HG03342 (cell line): ENCODE results near the gene SOCS4.
A peak's percentile ranks its signal among the peaks of the same experiment; 100 is the strongest.
"Not testable (repeated sequence)": the region's sequence is repeated elsewhere in the genome, so short reads cannot be mapped to it uniquely, and the experiment has no call there.

Experiments used
- ATAC-seq: cut with Tn5 transposase; IDR thresholded peaks from one replicate; pipeline ENCODE4 v1.9.1; 2021; ENCODE audit warnings: mild to moderate bottlenecking, moderate library complexity; ENCODE audit not compliant: unreplicated experiment

SOCS4 gene

DNA sequence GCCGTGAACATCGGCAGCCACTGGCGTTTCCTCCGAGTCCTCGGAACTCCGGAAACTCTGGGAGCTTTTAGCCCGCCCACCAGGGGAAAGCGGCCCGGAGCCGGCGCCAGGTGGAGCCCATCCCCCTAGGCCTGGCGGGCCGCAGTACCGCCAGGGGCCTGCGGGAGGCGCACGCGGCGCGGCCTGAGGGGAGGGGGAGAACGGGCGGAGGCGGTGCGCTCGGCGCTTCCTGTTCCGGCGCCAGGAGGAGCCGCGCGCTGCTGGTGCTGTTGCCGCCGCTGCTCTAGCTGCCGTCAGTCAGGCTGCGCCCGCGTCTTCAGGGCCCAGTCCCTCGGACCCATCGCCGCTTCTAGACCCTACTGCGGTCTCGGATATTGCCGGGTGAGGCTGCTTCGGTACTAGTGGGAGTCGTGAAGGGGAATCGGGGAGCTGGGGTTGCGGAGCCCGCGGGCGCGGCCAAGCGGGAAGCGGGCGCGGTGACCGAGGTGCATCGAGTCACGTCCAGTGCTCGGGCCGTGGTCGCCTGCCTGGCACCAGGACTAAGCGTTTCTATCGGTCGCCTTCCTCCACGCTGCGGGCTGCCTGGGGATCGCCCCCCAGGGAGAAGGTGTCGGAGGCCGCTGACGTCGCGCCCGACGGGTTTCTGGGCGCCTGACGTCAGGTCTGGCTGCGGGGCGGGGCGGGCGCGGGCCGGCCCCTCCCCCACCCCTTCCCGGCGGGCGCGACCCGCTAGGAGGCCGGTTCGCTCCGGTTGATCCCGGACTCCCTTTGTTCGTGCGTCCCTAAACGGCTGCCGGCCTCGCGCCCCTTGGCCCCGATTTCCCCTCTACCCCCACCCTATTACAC lies 24.6 kb downstream of the SOCS4 start, which contains the start of gene MAPK1IP1L:
Gene MAPK1IP1L (plus strand): TSS at position 225 of the 846 bp plus-strand sequence. CDS start 10,037 bp downstream, outside the sequence.
- peak; percentile 86 for ATAC-seq

DNA sequence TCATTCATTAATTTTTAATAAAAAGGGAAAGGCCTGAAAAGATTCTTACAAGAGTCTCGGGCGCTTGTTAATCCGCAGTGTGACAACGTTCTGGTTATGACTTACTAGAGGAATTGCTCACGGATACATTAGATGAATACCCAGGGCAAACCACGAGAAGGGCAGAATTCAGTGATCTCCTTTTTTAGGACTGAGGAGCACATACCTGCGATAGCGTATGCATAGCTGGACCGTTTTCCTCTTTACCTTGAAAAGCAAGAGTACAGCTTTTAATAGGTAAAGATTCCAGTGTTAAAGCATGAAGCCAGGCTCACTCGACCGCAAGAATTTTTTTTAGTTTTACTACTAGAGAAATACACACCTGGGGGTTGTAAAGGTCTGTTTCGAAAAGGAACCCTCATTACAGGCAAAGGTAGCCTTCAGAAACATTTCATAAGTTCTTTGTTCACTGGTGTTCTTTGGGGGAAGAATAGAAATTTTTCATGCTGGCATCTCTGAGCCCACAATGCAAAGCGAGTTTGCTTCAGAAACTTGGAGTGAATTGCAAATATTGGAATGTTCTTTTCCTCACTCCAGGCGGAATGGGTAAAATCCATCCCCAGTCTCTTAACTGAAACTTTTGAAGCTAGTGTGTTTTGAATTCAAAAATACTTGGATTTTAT lies 25.4 kb downstream of the SOCS4 start:
- no peak for ATAC-seq

DNA sequence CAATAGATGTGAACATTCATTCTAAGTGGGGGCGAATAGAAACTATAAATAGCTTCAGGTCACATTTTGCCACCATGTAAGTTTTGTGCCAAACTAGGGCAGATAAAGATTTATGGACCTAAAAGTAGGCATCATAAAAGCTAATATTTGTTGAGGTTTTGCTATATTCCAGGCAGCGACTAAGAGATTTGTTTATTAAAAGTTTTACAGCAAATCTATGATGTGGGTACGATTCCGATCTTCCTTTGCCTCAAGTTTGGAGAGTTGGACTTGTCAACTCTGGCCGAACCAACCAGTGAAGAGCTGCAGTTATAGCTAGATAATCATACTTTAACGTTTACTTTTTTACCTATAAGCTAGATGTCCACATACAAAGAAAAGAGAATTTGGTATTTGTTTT lies 26.0 kb downstream of the SOCS4 start:
- ATAC-seq, result no peak

DNA sequence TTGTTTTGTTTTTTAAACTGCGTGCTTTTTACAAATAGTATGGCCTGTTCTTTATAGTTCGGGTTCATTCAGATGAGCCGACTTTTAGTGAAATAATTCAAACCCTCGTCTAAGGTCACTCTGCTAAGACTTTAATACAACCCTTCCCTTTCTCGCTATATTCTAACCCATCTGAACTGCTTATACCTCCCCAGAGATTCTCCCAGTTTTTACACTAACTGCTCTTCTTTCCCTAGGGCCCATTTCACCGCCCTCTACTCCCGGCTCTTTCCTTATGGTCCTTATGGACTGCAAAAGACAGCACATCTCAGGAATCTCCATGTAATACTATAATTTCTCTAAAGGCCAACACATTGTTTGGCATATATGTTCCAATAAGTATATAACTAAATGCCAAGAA lies 26.5 kb downstream of the SOCS4 start:
- ATAC-seq, result no peak

DNA sequence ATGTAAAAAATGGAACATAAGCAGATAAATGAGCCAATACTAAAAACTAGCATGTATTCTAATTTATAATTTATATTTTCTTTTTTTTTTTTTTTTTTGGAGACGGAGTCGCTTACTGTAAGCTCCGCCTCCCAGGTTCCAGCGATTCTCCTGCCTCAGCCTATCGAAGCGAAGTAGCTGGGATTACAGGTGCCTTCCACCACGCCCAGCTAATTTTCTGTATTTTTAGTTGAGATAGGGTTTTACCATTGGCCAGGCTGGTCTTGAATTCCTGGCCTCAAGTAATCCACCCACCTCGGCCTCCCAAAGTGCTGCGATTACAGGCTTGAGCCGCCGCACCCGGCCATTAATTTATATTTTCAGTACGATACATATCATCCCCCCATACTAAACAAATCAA lies 27.1 kb downstream of the SOCS4 start:
- no peak for ATAC-seq

DNA sequence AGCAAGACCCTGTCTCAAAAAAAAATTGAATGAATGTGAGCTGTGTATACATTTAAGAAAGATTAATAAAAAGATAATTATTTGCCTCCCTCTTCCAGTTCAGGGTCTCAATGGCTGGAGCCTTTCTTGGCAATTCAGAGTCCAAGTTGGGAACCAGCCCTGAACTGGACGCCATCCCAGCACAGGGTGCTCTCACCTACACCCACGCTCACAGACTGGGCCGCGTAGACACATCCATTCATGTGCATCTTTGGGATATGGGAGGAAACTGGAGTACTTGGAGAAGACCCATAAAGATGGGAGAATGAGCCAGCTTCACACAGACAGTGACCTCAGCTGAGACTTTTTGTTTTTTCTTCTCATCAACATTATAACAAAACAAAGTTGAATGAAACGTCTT lies 30.9 kb downstream of the SOCS4 start:
- ATAC-seq, result no peak

DNA sequence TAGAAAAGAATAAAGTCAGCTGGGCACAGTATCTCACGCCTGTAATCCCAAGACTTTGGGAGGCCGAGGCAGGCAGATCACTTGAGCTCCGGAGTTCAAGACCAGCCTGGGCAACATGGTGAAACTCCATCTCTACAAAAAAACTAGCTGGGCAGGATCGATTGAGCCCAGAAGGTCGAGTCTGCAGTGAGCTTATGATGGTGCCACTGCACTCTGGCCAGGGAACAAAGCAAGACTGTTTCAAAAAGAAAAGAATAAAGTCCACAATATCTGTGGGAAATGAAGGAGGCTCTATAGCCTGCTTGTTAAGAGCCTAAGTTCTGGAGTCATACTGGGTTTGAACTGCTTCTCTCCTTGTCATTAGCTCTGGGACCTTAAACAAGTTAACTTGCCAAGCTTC lies 32.3 kb downstream of the SOCS4 start:
- no peak for ATAC-seq

DNA sequence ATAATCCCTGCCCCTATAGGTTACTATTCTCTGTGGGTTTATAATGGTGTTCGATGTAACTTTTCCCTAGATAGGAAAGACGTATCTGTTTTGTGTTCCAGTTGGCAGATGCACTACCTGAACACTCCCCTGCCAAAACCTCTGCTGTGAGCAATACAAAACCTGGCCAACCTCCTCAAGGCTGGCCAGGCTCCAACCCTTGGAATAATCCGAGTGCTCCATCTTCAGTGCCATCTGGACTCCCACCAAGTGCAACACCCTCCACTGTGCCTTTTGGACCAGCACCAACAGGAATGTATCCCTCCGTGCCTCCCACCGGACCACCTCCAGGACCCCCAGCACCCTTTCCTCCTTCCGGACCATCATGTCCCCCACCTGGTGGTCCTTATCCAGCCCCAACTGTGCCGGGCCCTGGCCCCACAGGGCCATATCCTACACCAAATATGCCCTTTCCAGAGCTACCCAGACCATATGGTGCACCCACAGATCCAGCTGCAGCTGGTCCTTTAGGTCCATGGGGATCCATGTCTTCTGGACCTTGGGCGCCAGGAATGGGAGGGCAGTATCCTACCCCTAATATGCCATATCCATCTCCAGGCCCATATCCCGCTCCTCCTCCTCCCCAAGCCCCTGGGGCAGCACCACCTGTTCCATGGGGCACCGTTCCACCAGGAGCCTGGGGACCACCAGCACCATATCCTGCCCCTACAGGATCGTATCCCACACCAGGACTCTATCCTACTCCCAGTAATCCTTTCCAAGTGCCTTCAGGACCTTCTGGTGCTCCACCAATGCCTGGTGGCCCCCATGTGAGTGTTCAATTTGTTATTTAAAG lies 35.7 kb downstream of the SOCS4 start:
- no peak for ATAC-seq

DNA sequence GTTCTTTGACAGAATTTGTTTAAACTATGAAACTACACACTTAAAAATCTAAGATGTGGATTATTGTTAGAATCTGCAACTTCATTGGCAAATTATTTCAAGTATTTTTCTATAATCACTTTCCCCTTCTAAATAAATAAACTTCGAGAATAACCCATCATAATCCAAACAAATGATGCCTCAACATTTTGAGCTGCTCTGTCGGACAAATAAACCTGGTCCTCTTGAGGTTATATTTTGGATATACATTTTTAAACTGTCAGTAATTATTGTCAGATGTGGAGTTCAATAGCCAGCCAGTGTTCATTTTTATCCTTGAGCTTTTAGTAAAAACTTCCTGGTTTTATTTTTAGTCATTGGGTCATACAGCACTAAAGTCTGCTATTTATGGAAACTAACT lies 37.9 kb downstream of the SOCS4 start:
- not testable (repeated sequence) for ATAC-seq

DNA sequence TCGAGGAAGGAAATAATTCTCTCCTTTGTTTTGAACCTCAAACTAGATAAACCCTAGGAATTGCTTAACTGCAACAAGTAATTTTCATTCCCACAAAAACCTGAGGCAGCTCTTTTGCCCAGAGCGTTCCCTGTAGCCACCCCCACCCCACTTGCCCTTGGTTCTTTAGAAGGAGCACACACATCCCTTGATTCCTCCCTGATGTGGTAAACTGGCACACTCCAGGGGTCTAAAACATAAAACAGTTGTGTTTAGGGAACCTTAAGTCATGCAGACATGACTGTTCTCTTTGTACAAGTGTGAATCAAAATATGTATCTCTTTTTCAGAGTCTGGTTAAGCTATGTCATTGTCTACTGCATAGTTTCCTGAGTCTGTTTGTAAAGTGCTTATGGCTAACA lies 38.4 kb downstream of the SOCS4 start:
- no peak for ATAC-seq

DNA sequence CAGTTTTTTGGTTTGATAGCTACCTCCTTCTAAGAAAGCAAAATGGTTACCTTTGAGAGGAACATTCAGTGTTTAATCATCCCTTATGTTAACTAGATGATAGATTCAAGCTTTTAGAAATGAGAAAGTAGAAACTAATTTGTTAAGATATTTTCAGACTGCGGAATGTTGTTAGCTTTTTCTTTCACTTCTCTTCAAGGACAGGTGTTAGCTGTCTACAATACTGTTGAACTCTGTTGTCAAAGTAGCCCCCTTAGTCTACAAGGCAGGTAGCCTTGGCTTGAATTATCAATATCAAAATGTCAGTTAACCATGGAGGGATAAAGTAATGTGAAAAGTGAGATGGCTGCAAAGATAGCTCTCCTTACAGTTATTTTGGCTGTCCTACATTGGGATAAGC lies 39.2 kb downstream of the SOCS4 start:
- ATAC-seq, result no peak

DNA sequence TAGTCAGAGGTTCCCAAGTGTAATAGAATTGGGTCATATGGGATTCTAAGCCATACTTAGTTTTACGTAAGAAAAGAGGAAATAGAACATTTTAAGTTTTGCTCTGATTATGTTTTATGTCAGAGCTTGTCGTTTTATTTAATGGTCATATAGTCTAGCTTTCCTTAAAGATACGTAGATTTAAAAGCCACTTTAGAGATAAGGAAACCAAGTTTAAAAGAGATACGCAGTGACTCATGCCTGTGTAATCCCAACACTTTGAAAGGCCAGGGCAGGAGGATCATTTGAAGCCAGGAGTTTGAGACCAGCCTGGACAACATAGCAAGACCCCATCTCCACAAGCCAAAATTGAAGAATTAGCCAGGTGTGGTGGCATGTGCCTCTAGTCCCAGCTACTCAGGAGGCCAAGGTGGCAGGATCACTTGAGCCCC lies 44.0 kb downstream of the SOCS4 start:
- ATAC-seq, result no peak

DNA sequence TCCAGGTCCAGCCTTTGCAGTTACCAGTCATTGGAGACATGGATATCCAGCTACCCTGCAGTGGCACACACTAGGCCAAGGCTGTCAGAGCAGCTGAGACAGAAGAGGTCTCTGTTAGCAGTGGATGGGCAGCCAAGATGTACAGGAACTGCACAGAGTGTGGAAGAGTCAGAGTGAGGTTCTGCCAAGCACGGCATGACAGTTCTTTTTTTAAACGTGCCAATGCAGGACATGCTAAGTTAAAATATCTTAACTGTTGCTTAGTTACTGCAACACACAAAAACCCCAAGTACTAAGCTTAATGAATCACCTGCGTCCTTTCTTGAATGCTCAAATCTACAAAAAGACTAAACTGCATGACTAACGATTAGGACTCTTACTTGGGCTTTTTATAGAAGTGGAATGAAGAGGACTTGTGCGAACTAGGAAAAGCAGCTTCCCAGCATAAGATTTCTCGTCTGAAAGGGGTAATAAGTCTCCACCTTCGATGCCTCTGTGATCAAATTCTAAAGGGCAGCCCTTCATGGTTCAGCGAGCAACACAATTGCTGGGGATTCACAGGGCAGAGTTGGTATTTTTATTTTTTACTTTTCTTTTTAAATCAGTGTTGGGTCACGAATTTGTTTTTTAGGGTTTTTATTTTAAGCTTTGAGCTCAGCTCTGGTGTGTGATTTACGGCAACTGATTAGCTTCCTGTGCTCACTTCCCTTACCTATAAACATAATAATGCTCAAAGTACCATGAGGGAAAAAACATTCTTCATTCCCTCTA lies 45.0 kb downstream of the SOCS4 start:
- ATAC-seq, result peak; percentile 49

DNA sequence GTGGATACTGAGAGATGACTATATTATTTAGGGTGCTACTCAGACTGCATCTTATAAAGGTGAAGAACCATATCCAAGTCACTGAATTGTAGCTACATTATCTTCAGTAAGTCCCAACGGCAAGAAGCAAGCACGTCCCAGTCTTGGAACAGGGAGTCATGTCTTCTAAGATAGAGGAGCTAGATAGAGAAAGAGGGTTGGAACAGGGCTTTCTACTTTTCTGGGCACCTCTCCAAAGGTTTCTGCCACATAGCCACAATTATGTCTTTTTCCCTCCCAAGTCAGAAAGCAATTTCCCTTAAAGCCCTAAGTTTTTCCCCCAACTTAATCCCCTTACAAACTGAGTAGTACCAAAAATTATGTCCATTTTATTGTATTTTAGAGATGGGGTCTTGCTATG lies 46.8 kb downstream of the SOCS4 start:
- ATAC-seq, result no peak

DNA sequence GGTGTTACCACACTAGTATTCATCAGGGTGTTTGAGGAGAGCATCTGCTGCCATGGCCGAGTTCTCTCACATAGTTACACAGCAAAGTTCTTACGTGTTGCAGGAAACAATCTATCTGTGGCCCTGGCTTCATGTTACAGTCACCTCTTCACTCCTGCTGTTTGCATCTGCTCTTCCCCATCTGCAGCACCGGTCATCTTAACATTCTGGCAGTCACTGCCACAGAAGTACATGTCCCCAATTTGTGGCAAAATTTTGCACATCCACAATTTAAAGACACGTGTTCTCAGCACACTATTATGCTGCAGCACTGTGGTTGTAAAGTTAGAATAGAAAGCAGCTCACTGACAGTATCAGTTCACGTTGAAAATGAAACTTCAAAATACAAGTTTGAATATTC lies 47.6 kb downstream of the SOCS4 start:
- peak; percentile 39 for ATAC-seq

DNA sequence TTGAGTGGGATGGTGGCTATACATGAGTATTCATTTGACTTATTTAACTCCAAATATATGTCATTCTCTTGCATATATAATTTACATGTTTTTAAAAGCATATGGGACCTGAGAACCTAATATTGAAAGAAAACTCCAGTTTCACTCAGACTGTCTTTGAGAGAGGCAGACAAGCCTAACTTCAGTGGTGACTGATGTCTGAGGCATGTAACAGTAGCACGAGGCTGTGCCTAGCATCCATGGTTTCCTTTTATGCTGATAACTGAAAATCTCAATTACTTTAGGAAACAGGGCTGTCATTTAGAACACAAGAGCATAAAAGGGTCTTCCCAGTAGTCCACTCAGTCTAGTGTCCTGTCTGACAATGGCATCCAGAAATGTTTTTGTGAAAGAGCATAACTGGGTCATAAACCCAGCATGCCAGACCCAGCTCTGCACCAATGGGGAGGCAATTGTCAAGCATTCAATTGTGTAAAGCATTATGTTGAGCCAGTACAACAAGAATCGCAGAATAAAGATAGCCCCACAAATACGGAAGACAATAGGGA lies 48.7 kb downstream of the SOCS4 start:
- no peak for ATAC-seq

DNA sequence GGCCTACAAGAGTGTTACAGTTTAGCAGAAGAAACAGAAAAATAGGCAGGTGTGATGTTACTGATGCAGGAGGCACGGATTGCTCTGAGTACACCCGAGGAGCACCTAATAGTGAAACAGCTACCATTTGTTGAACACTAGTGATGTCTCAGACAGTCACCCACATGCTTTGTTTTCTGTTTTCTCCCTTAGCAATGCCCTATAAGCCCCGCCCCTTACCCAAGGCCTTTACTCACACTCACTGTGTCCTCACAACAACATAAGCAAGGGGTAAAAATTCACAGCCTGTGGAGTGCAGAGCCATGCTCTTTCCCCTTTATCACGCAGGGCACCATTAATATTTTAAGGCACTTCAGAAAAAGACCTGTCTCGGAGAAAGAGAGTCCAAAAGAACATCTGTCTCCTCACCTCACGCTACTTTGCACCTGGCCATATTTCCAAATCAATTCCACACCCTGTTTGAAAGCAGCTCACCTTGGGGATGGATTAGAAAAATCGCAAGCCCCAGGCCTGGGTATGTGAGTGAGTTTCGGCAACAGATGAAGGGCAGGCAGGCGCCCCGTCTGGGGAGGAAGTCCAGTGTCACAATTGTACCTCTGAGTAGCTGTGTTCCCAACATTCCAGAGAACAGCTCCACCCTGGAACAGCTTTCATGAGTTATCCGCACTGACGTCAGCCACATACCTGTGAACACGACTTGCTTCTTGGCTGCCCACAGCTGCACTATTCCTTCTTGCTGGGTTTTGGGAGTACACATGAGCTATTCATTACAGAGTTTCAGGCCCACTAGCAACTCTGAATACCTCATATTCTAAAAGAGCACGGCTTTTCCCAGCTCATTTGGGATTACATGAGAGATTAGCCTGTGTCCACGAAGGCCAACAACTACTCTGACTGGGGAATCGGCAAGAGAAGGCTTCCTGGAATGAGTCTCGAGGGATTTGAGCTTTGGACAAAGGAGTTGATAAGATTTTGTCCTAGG lies 50.4 kb downstream of the SOCS4 start:
- peak; percentile 38 for ATAC-seq

DNA sequence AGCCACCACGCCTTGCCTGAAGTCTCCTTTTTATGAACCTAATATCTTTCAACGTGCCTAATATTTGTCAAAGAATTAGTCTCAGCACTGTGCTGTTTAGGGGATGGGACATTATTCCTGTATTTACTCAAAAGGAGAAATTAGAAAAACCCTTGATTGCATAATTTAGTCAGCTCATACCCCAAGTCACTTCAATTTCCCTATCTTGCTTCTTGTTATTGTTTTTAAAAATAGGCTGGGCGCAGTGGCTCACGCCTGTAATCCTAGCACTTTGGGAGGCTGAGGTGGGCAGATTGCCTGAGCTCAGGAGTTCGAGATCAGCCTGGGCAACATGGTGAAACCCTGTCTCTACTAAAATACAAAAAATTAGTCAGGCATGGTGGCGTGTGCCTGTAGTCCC lies 52.9 kb downstream of the SOCS4 start:
- not testable (repeated sequence) for ATAC-seq

DNA sequence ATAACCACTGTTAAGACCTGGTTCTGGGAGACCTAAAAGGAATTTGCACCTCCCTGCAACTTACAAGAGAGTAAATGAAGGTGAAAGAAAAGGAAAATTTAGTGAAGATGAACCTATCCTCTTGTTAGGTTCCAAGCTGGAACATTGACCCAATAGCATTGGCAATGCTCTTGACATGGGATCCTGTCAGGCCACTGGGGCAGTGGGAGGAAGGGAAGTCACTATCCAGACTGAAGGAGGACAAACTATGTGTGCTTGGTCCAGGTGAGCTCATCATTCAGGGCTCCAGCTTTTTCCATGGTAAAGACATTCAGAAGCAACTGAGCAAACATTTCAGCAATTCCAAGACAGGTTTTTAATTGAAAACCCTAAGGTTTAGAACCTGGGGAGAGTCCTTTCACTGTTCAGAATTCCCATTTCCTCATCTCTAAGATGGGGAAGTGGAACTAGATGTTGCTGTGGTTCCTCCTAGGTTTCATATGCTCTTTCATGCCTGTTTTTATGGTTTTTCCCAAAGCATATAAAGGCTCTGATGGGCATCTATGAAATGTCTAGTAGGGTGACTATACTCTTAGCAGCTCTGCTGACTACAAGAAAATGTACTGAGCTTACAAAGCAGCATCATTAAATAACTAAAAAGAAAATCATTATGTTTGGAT lies 57.5 kb downstream of the SOCS4 start:
- no peak for ATAC-seq
